H9 (cell line): Measurements from ENCODE around the gene RPL39L. TPM values are rescaled to one million over a fixed set of nuclear protein-coding genes. Genes with fewer than 3 reads are reported as not detected.

Source experiments
- DNase-seq: peaks from one replicate; pipeline ENCODE4 v3.0.0-alpha.2; 2017
- H2AFZ ChIP-seq: one replicate; pipeline ENCODE4 v1.6.1; 2013; ENCODE audit warnings: mild to moderate bottlenecking, low read length, control low read depth, moderate library complexity
- H2AK5ac ChIP-seq: 2 replicates; pipeline ENCODE4 v1.6.1; 2013; ENCODE audit warnings: low read length, control low read depth, mixed read lengths; ENCODE audit not compliant: insufficient read length
- H2BK120ac ChIP-seq: one replicate; pipeline ENCODE4 v1.6.1; 2013; ENCODE audit warnings: low read depth, mild to moderate bottlenecking, low read length, control low read depth, inconsistent platforms; ENCODE audit not compliant: poor library complexity, severe bottlenecking
- H2BK12ac ChIP-seq: 2 replicates; pipeline ENCODE4 v1.6.1; 2013; ENCODE audit warnings: low read length, control low read depth, mixed read lengths, low read depth; ENCODE audit not compliant: insufficient read length
- H2BK15ac ChIP-seq: 2 replicates; pipeline ENCODE4 v1.6.1; 2013; ENCODE audit warnings: low read depth, low read length, control low read depth
- H2BK20ac ChIP-seq: one replicate; pipeline ENCODE4 v1.6.1; 2013; ENCODE audit warnings: low read depth, mild to moderate bottlenecking, low read length, control low read depth, inconsistent platforms; ENCODE audit not compliant: poor library complexity, severe bottlenecking
- H2BK5ac ChIP-seq: 2 replicates; pipeline ENCODE4 v1.6.1; 2013; ENCODE audit warnings: low read length, control low read depth, mixed read lengths; ENCODE audit not compliant: insufficient read length
- H3K14ac ChIP-seq: 2 replicates; pipeline ENCODE4 v1.6.1; 2013; ENCODE audit warnings: low read length, control low read depth; ENCODE audit not compliant: insufficient read depth
- H3K18ac ChIP-seq: 2 replicates; pipeline ENCODE4 v1.6.1; 2013; ENCODE audit warnings: low read depth, mild to moderate bottlenecking, mixed read lengths, low read length, control low read depth; ENCODE audit not compliant: insufficient read length
- H3K23ac ChIP-seq: 2 replicates; pipeline ENCODE4 v1.6.1; 2013; ENCODE audit warnings: low read length, control low read depth, mixed read lengths, low read depth; ENCODE audit not compliant: insufficient read length
- H3K23me2 ChIP-seq: 2 replicates; pipeline ENCODE4 v1.6.1; 2013; ENCODE audit warnings: low read depth, mild to moderate bottlenecking, mixed read lengths, low read length, control low read depth; ENCODE audit not compliant: insufficient read length, poor library complexity, severe bottlenecking
- H3K27ac ChIP-seq: 2 replicates; pipeline ENCODE4 v1.5.1; 2013; ENCODE audit warnings: low read length, control low read depth, mixed read lengths, low read depth; ENCODE audit not compliant: insufficient read length
- H3K27me3 ChIP-seq: 2 replicates; pipeline ENCODE4 v1.6.1; 2013; ENCODE audit warnings: low read length, control low read depth, inconsistent platforms; ENCODE audit not compliant: insufficient read depth
- H3K4ac ChIP-seq: 2 replicates; pipeline ENCODE4 v1.6.1; 2013; ENCODE audit warnings: low read depth, mild to moderate bottlenecking, control low read depth, inconsistent platforms, low read length, moderate library complexity
- H3K4me1 ChIP-seq: 2 replicates; pipeline ENCODE4 v1.6.1; 2013; ENCODE audit warnings: low read length, control low read depth, inconsistent platforms; ENCODE audit not compliant: insufficient read depth
- H3K4me2 ChIP-seq: 2 replicates; pipeline ENCODE4 v1.6.1; 2013; ENCODE audit warnings: low read length, control low read depth, mixed read lengths; ENCODE audit not compliant: insufficient read length, insufficient read depth
- H3K56ac ChIP-seq: 2 replicates; pipeline ENCODE4 v1.6.1; 2013; ENCODE audit warnings: low read depth, mild to moderate bottlenecking, mixed read lengths, low read length, control low read depth; ENCODE audit not compliant: insufficient read length
- H3K79me1 ChIP-seq: 2 replicates; pipeline ENCODE4 v1.6.1; 2013; ENCODE audit warnings: low read depth, mild to moderate bottlenecking, moderate library complexity, low read length, control low read depth, inconsistent platforms; ENCODE audit not compliant: insufficient read depth, poor library complexity, severe bottlenecking
- H3K79me2 ChIP-seq: 2 replicates; pipeline ENCODE4 v1.6.1; 2013; ENCODE audit warnings: low read length, control low read depth, inconsistent platforms; ENCODE audit not compliant: insufficient read depth
- H3K9ac ChIP-seq: 2 replicates; pipeline ENCODE4 v1.6.1; 2013; ENCODE audit warnings: low read length, control low read depth, mixed read lengths; ENCODE audit not compliant: insufficient read length; ENCODE audit errors: extremely low read depth
- H3K9me3 ChIP-seq: one replicate; pipeline ENCODE4 v1.6.1; 2013; ENCODE audit warnings: low read depth, low read length, inconsistent platforms; ENCODE audit not compliant: control insufficient read depth
- H3T11ph ChIP-seq: one replicate; pipeline ENCODE4 v1.6.1; 2013; ENCODE audit warnings: mild to moderate bottlenecking, low read length, control low read depth, inconsistent platforms
- H4K20me1 ChIP-seq: one replicate; pipeline ENCODE4 v1.6.1; 2013; ENCODE audit not compliant: control insufficient read depth, insufficient read length, insufficient read depth
- H4K5ac ChIP-seq: 2 replicates; pipeline ENCODE4 v1.6.1; 2013; ENCODE audit warnings: low read depth, mild to moderate bottlenecking, mixed read lengths, low read length, control low read depth; ENCODE audit not compliant: insufficient read length
- H4K8ac ChIP-seq: replicated peaks from 2 replicates; pipeline ENCODE4 v1.6.1; 2013; ENCODE audit warnings: low read length, control low read depth, mixed read lengths, low read depth; ENCODE audit not compliant: insufficient read length
- H4K91ac ChIP-seq: 2 replicates; pipeline ENCODE4 v1.6.1; 2013; ENCODE audit warnings: low read depth, mild to moderate bottlenecking, moderate library complexity, mixed read lengths, low read length, control low read depth; ENCODE audit not compliant: insufficient read length
- H3K27ac Mint-ChIP-seq, 3 experiments: 2 replicates in 2 of 3; 3 replicates in 1 of 3; pipeline ENCODE4 v1.8.0; 2020 to 2021; ENCODE audit warnings: mixed read lengths in 3 of 3, mild to moderate bottlenecking in 1 of 3, moderate library complexity in 1 of 3
- H3K27me3 Mint-ChIP-seq: 2 replicates; pipeline ENCODE4 v1.8.0; 2021; ENCODE audit warnings: low read depth, mild to moderate bottlenecking, moderate library complexity, mixed read lengths
- H3K36me3 Mint-ChIP-seq, 3 experiments: 2 replicates in 2 of 3; 3 replicates in 1 of 3; pipeline ENCODE4 v1.8.0; 2020 to 2021; ENCODE audit warnings: low read depth in 3 of 3, mixed read lengths in 3 of 3; ENCODE audit not compliant: insufficient read depth in 1 of 3
- H3K4me1 Mint-ChIP-seq, 2 experiments: 2 replicates each; pipeline ENCODE4 v1.8.0; 2020; ENCODE audit warnings: mixed read lengths in 2 of 2
- H3K4me3 Mint-ChIP-seq, 2 experiments: 2 replicates in 1 of 2; 3 replicates in 1 of 2; pipeline ENCODE4 v1.8.0; 2020 to 2021; ENCODE audit warnings: mild to moderate bottlenecking in 2 of 2, mixed read lengths in 2 of 2, moderate library complexity in 1 of 2
- H3K9me3 Mint-ChIP-seq, 2 experiments: 2 replicates in 1 of 2; 3 replicates in 1 of 2; pipeline ENCODE4 v1.8.0; 2020; ENCODE audit warnings: mild to moderate bottlenecking in 2 of 2, mixed read lengths in 2 of 2, moderate library complexity in 1 of 2
- CTCF ChIP-seq: fragments of 200-600 bp; sonication (generic); conservative IDR thresholded peaks from 3 replicates; pipeline ENCODE4 v1.8.0; 2021; ENCODE audit warnings: antibody characterized with exemption, mild to moderate bottlenecking
- WGBS: extraction: QIAGEN DNeasy Blood & Tissue Kit; methylation state at CpG from one replicate; pipeline ENCODE4 v1.1.7; 2013; ENCODE audit warnings: missing lambda C conversion rate, low lambda C conversion rate, mixed read lengths; ENCODE audit not compliant: insufficient read length; ENCODE audit errors: extremely low coverage; 5-methylcytosine and 5-hydroxymethylcytosine counted together
- total RNA-seq: library from RNA; stranded (reverse); gene quantifications from 2 replicates; pipeline ENCODE4 v1.2.1, GENCODE V29; 2021

RPL39L gene
- total RNA-seq, 1 experiment from 2014 or later: 71.7 TPM

GRCh38 chr3:187181454-187182170, 42.3 kb upstream of the RPL39L start:
- H3K4me1 Mint-ChIP-seq: peaks cover 58 to 72% of the 10 kb centered on the region in 2 experiments

More at GRCh38 chr3:187181454-187182170, 42.3 kb upstream of the RPL39L start:
- DNase-seq: no peak
- Histone ChIP-seq H4K8ac (no peak overlapping the region), H3K9ac (no peak overlapping the region), H3K56ac (no peak overlapping the region), H2BK15ac (no peak overlapping the region), H3T11ph (no peak overlapping the region), H4K91ac (no peak overlapping the region), H3K27me3 (no peaks in the 10 kb centered on the region), H2BK20ac (no peak overlapping the region), H3K27ac (peak overlapping the region; percentile 95), H3K18ac (peak overlapping the region; percentile 21), H3K79me1 (no peaks in the 10 kb centered on the region), H2BK12ac (no peak overlapping the region), H2BK5ac (no peak overlapping the region), H3K23ac (no peak overlapping the region), H3K14ac (no peak overlapping the region), H3K23me2 (no peaks in the 10 kb centered on the region), H3K79me2 (peaks cover 6% of the 10 kb centered on the region; the same call in 1 of the 2 replicates), H4K5ac (no peak overlapping the region), H3K4ac (no peak overlapping the region; the same call in 1 of the 2 replicates), H2BK120ac (no peak overlapping the region), H3K9me3 (no peaks in the 10 kb centered on the region), H3K4me2 (peak overlapping the region; percentile 10), H2AK5ac (no peak overlapping the region), H2AFZ (no peak overlapping the region), H3K4me1 (peaks cover 11% of the 10 kb centered on the region; the same call in 1 of the 2 replicates), H4K20me1 (no peaks in the 10 kb centered on the region)
- peaks cover 0 to 33% (median 0%) of the 10 kb centered on the region in 3 experiments; a peak in 3 of 7 replicates for H3K36me3 Mint-ChIP-seq
- WGBS: no CpG with 5 or more reads among the region's 7 CpGs
- peaks cover 2% of the 10 kb centered on the region; the same call in 1 of the 2 replicates for H3K27me3 Mint-ChIP-seq
- TF ChIP-seq CTCF: no peak
- H3K27ac Mint-ChIP-seq: peak overlapping the region in 2 of 3 experiments; percentile 49 to 99; a peak in 5 of 7 replicates
- no peaks in the 10 kb centered on the region for H3K9me3 Mint-ChIP-seq
- peak overlapping the region; percentile 20 to 98; a peak in 2 of 5 replicates for H3K4me3 Mint-ChIP-seq
